Measurements from ENCODE around the gene ARRB1. TPM values are rescaled to one million over a fixed set of nuclear protein-coding genes. Genes with fewer than 3 reads are reported as not detected.

The ARRB1 gene
- total RNA-seq, 1 donor from 2014 or later = 187 TPM

DNA sequence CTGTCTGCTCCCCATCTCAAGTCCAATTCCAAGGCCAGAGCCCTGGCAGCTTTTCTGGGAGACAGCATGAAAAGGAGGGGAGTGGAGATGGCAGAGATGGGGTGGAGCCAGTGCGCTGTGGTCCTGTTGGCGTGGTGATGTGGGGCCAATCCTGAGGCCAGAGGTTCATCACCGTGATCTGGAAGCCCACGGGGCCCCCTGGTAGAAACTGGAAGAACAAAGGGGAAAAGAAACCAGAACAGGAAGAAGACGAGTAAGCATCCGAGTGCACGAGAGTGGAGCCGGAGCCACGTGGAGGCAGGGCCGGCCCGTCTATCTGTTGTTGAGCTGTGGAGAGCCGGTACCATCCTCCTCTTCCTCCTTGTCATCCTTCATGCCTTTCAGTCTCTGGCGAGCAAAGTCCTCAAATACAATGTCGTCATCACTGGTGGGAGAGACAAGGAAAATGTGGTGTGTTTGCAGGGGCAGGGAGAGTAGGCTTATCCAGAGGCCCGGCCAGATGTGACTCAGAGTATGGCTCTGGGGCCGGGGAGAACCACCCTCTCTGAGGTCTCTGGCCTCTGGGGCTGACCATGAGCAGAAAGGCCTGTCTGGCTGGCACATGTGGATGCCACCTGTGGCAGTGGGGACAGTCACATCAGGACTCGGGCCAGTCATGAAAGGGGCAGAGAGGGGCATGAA lies 85.5 kb downstream of the ARRB1 start:
- Histone ChIP-seq H3K9me3 (no peaks in the 10 kb centered on the region), H3K27ac (no peak overlapping the region), H3K36me3 (peaks cover 56% of the 10 kb centered on the region), H3K4me1 (peaks cover 31% of the 10 kb centered on the region), H3K27me3 (ENCODE audit: low read depth) (no peaks in the 10 kb centered on the region), H3K4me3 (no peak overlapping the region)
- no peak for ATAC-seq
- TF ChIP-seq, protein P1, sequence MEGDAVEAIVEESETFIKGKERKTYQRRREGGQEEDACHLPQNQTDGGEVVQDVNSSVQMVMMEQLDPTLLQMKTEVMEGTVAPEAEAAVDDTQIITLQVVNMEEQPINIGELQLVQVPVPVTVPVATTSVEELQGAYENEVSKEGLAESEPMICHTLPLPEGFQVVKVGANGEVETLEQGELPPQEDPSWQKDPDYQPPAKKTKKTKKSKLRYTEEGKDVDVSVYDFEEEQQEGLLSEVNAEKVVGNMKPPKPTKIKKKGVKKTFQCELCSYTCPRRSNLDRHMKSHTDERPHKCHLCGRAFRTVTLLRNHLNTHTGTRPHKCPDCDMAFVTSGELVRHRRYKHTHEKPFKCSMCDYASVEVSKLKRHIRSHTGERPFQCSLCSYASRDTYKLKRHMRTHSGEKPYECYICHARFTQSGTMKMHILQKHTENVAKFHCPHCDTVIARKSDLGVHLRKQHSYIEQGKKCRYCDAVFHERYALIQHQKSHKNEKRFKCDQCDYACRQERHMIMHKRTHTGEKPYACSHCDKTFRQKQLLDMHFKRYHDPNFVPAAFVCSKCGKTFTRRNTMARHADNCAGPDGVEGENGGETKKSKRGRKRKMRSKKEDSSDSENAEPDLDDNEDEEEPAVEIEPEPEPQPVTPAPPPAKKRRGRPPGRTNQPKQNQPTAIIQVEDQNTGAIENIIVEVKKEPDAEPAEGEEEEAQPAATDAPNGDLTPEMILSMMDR (IDR thresholded peaks at IDR 0.05) = no peak
- peak; percentile 49 for DNase-seq
- intact Hi-C loops (cut with DNase I) = no loop called here

DNA sequence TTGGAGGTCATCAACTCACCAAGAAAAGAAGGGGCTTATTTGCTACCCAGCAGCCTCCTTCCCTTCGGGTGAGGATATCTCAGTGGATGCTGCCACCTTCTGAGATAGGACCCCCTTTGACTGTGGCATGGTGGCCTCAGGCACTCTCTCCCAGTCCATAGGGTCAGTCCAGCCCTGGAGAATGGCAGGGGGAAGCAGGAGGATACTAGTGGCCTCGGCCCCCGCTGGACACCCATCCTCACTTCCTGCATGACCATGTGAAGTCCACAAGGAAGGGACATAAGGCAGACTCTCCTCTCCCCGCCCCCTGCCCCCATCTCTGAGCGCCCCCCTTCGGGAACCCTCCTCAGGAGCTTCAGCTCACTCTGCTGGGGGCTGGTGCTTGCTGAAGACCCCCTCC lies 86.5 kb downstream of the ARRB1 start:
- TF ChIP-seq, protein P1 (IDR thresholded peaks at IDR 0.05) = no peak

DNA sequence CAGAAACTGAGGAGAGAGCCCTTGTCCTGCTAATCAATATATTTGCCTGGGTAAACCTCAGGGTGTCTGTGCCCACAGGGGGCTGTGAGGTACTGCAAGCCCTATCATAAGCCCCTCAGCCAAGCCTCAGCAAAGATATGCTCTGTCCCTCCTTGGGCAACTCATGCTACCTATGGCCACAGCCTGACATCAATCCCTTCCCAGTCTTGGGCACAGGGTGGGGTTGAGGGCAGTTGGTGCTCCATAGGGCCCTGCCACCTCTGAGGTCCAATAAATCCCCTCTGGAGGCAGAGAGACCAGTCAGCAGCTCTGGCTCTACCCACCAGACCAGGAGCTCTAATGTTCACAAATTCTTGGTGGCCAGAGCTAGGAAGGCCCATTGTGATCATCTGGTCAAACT lies 87.1 kb downstream of the ARRB1 start:
- H3K27me3 ChIP-seq (ENCODE audit: low read depth) = no peaks in the 10 kb centered on the region
- TF ChIP-seq, protein P1 (IDR thresholded peaks at IDR 0.05) = no peak
- no peak for ATAC-seq
- intact Hi-C loops (cut with DNase I) = no loop called here
- peaks cover 39% of the 10 kb centered on the region for H3K36me3 ChIP-seq
- H3K27ac ChIP-seq = peak overlapping the region; percentile 8
- H3K4me3 ChIP-seq = no peak overlapping the region
- peak; percentile 21 for DNase-seq
- no peaks in the 10 kb centered on the region for H3K9me3 ChIP-seq
- H3K4me1 ChIP-seq = peaks cover 35% of the 10 kb centered on the region

More for the DNA sequence above, 86.5 kb downstream of the ARRB1 start:
- no peak overlapping the region for H3K4me3 ChIP-seq
- no peaks in the 10 kb centered on the region for H3K9me3 ChIP-seq
- peaks cover 35% of the 10 kb centered on the region for H3K4me1 ChIP-seq
- DNase-seq (peak; percentile 38), ATAC-seq (no peak)
- intact Hi-C loops (cut with DNase I) = no loop called here
- H3K36me3 ChIP-seq = peaks cover 46% of the 10 kb centered on the region
- no peaks in the 10 kb centered on the region for H3K27me3 ChIP-seq (ENCODE audit: low read depth)
- H3K27ac ChIP-seq = no peak overlapping the region

DNA sequence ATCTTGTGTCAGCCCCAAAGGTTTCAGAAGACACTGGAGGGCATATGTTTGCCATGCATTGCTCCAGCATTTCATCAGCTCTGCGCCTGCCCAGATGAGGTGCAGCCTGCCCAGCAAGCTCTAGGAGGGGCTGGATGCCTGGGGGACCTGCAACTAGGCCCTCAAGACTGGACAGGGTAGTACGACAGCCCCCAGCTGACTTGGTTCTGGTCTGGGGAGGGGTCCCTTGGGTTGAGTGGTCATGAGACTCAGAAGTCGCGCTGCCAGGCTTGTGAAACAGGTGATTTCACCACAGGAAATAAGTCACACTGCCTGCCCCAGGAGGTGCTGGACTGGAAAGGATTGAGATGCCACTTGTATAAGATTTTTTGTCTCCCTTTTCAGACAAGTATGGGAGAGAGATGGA lies 87.5 kb downstream of the ARRB1 start:
- TF ChIP-seq, protein P1 (IDR thresholded peaks at IDR 0.05) = no peak
- Histone ChIP-seq H3K27ac (no peak overlapping the region), H3K9me3 (no peaks in the 10 kb centered on the region), H3K4me1 (peaks cover 35% of the 10 kb centered on the region), H3K4me3 (no peak overlapping the region), H3K27me3 (ENCODE audit: low read depth) (no peaks in the 10 kb centered on the region), H3K36me3 (peaks cover 35% of the 10 kb centered on the region)
- intact Hi-C loops (cut with DNase I) = no loop called here
- DNase-seq (peak; percentile 53), ATAC-seq (peak; percentile 3 to 6)

DNA sequence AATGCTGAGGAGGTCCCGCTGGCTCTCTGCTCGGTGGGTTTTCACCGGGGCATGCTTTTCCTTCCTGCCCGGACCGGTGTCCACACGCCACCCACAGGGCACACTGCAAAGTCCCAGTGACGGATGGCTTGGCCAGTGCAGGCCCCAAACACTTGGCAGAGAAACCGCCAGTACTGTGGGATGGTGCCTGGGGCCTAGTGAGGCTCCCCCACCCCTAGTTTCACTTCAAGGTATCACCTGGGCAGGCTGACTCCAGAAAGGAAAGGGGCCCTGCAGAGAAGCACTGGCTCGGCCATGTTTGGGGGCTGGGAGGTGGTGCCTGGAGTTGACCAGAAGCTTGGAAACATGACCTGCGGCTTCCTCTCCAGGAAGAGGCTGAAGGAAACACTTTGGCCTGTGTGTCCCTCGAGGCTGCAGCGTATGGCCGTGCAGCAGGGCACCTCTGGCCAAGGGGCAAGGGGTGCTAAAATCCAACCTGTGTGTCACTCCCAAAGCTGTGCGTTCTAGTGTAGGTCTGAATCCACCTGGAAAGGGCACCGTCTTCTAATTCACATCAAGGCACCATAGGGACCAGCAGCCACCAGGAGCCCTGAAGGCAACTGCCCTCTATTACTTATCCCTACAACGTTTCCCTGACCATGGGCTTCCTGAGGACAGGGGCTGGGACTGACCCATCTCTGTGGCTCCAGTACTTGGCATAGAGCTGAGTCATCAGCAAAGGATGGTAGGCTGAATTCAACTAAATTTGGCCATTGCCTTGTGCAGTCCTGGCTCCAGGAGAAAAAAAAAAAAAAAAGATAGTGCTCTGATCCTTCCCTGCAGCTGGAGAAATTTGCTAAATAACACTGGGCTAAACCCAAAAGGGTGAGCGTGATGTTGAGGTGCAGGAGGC lies 88.3 kb downstream of the ARRB1 start:
- no peak overlapping the region for H3K4me3 ChIP-seq
- intact Hi-C loops (cut with DNase I) = no loop called here
- H3K36me3 ChIP-seq = peaks cover 29% of the 10 kb centered on the region
- no peaks in the 10 kb centered on the region for H3K27me3 ChIP-seq (ENCODE audit: low read depth)
- ATAC-seq = peak in 1 of 2 donors; percentile 2
- TF ChIP-seq, protein P1 (IDR thresholded peaks at IDR 0.05) = no peak
- H3K4me1 ChIP-seq = peaks cover 35% of the 10 kb centered on the region
- peak; percentile 36 for DNase-seq
- H3K27ac ChIP-seq = no peak overlapping the region
- no peaks in the 10 kb centered on the region for H3K9me3 ChIP-seq

Measured in lower lobe of right lung (tissue), 2 donors.